ENCODE data around the gene KIF2A. TPM values are rescaled to one million over a fixed set of nuclear protein-coding genes. Genes with fewer than 3 reads are reported as not detected.

The KIF2A gene
- total and polyA plus RNA-seq, 9 of the 15 experiments (the other 6 are each of a cell fraction or from before 2014, with no cell fraction given) = 42.6 to 126 (median 77.6) TPM

DNA sequence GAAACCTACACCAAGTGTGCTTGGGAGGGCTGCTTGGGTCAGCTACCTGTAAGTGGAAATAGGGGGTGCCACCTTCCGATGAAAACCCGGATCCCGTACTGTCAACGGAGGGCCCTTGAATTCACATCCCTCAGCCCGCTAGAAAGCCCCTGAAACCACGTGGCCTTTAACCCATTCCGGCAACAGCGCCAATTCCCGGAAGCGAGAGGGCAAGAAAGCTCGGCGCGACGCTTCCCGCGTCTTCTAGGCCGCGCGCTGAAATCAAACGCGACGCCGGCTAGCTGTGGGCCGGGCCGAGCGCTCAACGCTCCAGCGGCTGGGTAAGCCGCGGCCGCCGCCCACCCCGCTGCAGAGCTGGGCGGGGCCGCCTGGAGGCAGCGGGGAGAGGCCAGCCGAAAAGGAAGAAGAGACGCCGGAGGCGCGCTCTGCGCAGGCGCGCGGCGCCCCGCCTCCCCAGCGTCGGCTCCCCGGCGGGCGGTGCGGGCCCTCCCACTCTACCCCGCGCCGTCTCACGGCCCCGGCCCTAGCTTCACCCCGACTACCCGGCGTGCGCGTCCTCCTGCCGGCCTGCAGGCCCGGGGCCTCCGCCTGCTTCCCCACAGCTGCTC lies at the start of gene KIF2A (continued):
- TF ChIP-seq SFPQ (IDR thresholded peaks at IDR 0.05; ENCODE audit: low read depth, low read length) (no peak), CCAR2 (IDR thresholded peaks at IDR 0.05; ENCODE audit: low read depth, low read length) (no peak), RAD51 (IDR thresholded peaks at IDR 0.05; ENCODE audit: borderline replicate concordance, low read depth) (peak; percentile 82; the same call in 1 of the 2 replicates), ZNF717 (CRISPR knock-in tag; IDR thresholded peaks at IDR 0.05) (no peak), ZBTB12 (CRISPR knock-in tag; IDR thresholded peaks at IDR 0.05) (peak; percentile 83), TRIM25 (IDR thresholded peaks at IDR 0.05; ENCODE audit: borderline replicate concordance) (no peak), RFX5 (IDR thresholded peaks at IDR 0.05; ENCODE audit: low read depth, low read length) (no peak), ZBTB26 (CRISPR knock-in tag; IDR thresholded peaks at IDR 0.05) (no peak), SMARCE1 (IDR thresholded peaks at IDR 0.05) (no peak), CREM (IDR thresholded peaks at IDR 0.05; ENCODE audit: low read depth) (peak; percentile 96), MCM7 (IDR thresholded peaks at IDR 0.05) (no peak), NRF1 (conservative IDR thresholded peaks at IDR 0.05 in 1 of 2, IDR thresholded peaks at IDR 0.05 in 1 of 2) (peak; percentile 98), LCOR (CRISPR knock-in tag; IDR thresholded peaks at IDR 0.05) (peak; percentile 96), NR2F6 (CRISPR knock-in tag; IDR thresholded peaks at IDR 0.05) (no peak)
- TF ChIP-seq, protein P1, sequence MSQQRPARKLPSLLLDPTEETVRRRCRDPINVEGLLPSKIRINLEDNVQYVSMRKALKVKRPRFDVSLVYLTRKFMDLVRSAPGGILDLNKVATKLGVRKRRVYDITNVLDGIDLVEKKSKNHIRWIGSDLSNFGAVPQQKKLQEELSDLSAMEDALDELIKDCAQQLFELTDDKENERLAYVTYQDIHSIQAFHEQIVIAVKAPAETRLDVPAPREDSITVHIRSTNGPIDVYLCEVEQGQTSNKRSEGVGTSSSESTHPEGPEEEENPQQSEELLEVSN (IDR thresholded peaks at IDR 0.05; ENCODE audit: borderline replicate concordance in 1 of 2, extremely low read depth in 1 of 2, insufficient read depth in 1 of 2, insufficient read length in 1 of 2, low read depth in 1 of 2, low read length in 1 of 2, poor library complexity in 1 of 2, severe bottlenecking in 1 of 2) = peak; percentile 100
- TF ChIP-seq, protein P2, sequence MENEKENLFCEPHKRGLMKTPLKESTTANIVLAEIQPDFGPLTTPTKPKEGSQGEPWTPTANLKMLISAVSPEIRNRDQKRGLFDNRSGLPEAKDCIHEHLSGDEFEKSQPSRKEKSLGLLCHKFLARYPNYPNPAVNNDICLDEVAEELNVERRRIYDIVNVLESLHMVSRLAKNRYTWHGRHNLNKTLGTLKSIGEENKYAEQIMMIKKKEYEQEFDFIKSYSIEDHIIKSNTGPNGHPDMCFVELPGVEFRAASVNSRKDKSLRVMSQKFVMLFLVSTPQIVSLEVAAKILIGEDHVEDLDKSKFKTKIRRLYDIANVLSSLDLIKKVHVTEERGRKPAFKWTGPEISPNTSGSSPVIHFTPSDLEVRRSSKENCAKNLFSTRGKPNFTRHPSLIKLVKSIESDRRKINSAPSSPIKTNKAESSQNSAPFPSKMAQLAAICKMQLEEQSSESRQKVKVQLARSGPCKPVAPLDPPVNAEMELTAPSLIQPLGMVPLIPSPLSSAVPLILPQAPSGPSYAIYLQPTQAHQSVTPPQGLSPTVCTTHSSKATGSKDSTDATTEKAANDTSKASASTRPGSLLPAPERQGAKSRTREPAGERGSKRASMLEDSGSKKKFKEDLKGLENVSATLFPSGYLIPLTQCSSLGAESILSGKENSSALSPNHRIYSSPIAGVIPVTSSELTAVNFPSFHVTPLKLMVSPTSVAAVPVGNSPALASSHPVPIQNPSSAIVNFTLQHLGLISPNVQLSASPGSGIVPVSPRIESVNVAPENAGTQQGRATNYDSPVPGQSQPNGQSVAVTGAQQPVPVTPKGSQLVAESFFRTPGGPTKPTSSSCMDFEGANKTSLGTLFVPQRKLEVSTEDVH (IDR thresholded peaks at IDR 0.05; ENCODE audit: low read depth, partially characterized antibody) = peak; percentile 90
